Stimulated activated CD4-positive, alpha-beta T cell treated with anti-CD3 and anti-CD28 coated beads, Interleukin-1b, Interleukin-23, amount 100 ng/mL, for 1 hour (primary cell): Measurements from ENCODE around the gene UEVLD.

Experiments
- DNase-seq, 2 donors: peaks; one replicate each; pipeline ENCODE4 v3.0.0-alpha.2; 2020; ENCODE audit warnings: low read depth in 2 of 2

Gene UEVLD

GRCh38 chr11:18581825-18582224, 6.7 kb downstream of the UEVLD start:
- no peak for DNase-seq

GRCh38 chr11:18580113-18580766, 8.3 kb downstream of the UEVLD start:
- no peak for DNase-seq

- DNase-seq, result no peak
These were observed 9.4 kb downstream of the UEVLD start for GRCh38 chr11:18578975-18579598.

DNA sequence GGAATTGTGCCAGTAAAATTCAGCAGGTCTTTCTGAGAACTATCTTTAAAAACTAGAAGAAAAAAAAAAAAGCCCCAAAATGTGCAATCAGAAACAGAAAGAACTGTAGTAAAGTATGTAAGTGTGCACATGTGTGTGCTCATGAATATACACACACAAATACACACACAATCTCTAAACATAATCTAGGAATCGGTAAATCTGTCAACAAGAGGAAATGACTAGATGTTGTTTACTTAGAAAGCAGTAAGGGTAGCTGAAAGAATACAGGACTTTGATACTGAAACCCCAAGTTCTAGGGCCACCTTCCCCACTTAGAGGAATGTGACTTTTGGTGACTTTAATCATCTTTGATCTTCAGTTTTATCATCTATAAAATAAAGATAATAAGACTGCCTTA, 13.2 kb downstream of the UEVLD start:
- DNase-seq, result no peak

GRCh38 chr11:18567081-18567480, 21.5 kb downstream of the UEVLD start:
- no peak for DNase-seq

- no peak for DNase-seq
These were observed 22.1 kb downstream of the UEVLD start for GRCh38 chr11:18566406-18566805.

- no peak for DNase-seq
These were observed 24.4 kb downstream of the UEVLD start for GRCh38 chr11:18564149-18564548.

DNA sequence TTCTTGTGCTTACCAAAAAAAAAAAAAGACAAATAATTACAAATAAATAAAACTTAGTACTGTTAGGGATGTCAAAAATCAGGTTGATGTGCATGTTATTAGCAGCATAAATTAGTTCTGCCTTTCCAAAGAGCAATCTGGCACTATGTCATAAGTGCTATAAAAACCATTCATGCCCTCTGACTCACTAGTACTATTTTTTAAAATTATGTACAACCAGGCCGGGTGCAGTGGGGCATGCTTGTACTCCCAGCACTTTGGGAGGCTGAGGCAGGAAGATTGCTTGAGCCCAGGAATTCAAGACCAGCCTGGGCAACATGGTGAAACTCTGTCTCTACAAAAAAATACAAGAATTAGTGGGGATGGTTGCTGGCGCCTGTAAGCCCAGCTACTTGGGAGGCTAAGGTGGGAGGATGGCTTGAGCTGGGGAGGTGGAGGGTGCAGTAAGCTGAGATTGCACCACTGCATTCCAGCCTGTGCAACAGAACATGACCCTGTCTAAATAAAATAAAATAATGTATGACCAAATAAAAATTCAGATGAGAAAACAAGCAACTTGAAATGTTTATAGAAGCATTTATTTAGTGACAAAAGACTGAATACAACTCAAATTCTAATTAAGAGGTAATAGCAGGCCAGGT, 25.3 kb downstream of the UEVLD start:
- DNase-seq, result no peak

DNA sequence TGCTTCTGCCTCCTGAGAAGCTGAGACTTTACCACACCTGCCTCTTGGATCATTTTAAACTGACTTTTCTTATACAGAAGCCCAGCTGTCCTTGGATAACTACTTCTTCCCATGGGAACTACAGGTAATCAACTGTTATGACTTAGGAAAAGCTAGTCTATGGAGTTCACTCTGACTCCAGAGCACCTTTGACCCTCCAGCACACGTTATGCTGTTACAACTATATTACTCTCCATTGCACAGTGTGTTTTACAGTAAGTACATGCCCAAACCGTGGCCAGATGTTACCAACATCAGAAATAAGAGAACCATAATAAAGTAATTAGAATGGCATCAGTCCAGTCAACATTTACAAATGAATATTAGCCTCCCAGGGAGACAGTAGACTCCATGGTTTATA, 40.5 kb downstream of the UEVLD start:
- DNase-seq, result no peak

DNA sequence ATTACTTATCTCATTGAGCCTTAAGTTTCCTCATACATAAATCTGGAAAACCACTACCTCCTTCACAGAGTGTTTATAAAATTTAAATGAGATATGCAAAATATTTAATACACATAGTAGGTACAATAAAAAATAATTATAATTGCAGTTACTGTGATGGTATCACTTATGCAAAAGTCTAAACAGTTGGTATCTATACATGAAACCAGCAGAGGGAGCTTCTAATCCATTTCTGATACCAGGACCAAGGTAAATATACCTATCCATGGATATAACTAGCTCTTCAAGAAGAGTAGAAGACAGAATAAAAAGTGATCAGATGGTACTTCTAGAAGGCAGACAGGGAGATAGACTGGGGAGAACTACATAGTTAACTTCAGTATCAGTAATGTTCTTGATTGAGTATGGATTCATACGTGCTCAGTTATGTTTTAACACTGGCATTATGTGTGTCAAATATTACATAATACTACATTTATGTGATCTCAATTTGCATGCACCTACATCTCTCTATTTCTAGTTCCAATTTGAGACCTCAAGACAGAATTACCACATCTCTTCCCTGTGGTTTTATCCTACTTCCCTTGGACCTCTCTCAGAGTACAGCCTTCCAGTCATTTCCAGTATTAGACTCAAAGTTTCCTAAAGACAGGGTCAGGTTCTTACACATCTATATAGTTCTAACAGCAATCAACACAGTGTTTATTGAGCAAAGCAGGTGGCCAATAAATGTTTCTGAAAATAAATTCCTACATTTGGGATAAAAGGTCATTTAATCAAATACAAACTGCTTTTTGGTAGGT, 48.1 kb downstream of the UEVLD start:
- DNase-seq, result no peak

GRCh38 chr11:18536209-18536608, 52.3 kb downstream of the UEVLD start:
- no peak for DNase-seq

DNA sequence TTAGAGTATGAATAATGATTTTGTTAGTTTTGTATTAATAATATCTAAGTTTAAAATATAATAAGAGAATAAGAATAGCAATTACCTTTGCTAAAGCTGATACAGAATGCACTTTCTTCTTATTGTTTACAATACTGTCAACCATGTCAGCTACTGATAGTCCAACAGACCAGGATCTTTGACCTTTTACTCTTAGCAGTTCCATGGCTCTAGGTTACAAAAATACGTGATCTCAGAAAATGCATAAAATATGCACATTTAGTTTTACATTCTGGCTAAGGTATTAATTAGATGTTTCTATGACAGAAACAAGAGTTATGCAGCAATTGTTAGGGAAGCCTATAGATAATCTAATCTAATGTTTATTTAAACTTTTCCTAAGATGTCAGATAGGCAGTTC, 54.3 kb downstream of the UEVLD start:
- DNase-seq, result no peak

DNA sequence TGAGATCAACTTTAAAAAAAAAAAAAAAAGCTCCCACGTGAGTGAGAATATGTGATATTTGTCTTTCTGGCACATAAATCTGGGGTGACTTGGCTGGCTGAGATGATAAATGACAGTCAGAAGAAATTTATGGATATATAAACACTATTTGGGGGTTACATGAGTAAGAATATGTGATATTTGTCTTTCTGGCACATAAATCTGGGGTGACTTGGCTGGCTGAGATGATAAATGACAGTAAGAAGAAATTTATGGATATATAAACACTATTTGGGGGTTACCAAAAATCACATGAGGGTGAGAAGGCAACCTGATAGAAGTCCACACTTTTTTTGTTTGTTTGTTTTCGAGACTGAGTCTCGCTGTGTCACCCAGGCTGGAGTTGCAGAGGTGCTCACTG, 55.2 kb downstream of the UEVLD start:
- DNase-seq, result no peak

DNA sequence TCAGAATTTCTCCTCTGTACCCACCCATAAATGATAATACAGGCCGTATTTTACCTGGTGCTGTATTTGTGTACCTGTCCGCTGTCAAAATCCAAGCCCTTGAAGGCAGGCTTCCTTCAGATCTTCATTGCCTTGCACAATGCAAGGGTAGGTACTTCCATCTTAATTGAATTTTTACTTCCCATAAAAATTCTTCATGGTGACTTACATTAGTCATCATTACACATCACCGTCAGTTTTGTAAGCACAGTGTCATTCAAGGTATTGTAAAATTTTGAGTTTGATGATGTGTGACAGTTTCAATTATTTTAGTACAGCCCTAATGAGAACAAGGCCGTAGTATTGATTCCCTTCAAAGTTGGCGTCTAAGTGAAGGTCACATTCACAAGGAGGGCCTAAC, 61.0 kb downstream of the UEVLD start:
- DNase-seq, result no peak

GRCh38 chr11:18526521-18527296, 61.8 kb downstream of the UEVLD start, which contains the start of gene TSG101:
TSS of gene TSG101 (minus strand) at chr11:18526942. CDS start at chr11:18526816, 126 bp downstream.
- peak; percentile 79 to 86 for DNase-seq

DNA sequence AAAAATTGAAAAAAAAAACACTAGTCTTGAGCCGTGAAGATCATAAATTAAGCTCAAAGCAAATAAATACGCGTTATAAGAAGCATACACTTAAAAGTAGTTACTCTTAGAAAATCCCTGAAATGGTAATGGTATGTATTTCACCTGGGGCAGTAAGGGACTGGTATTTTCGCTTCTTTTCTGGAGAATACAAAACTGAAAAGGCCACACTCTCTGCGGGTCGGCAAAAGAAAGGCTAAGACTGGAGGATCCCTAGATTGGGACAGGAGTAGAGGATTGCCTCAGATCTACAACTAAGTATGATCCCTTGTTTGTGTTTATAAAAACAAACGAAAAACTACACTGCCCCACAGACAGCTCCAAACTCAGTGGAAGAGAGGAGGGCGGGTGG, 62.4 kb downstream of the UEVLD start:
- no peak for DNase-seq

- no peak for DNase-seq
These were observed 64.3 kb downstream of the UEVLD start for GRCh38 chr11:18524248-18524647.

- DNase-seq, result no peak
These were observed 65.5 kb downstream of the UEVLD start for GRCh38 chr11:18523084-18523483.

DNA sequence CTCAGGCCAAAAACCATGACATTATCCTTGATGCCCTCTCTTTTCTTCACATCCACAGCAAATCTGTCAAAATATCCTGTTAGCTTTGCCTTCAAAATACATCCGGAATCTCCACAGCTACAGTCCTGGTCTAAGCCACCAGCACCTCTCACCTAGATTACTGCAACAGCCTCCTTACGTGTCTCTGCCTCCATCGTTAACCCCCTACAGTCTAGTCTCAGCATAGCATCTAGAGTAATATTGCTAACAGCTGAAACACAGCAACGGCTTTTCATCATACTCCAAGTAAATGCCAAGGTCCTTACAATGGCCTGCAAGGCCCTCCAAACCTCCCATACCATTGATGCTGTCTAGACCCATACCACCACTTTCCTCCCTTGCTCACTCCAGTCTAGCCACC, 66.1 kb downstream of the UEVLD start:
- no peak for DNase-seq

GRCh38 chr11:18521122-18521521, 67.4 kb downstream of the UEVLD start:
- DNase-seq, result no peak

- no peak for DNase-seq
These were observed 86.2 kb downstream of the UEVLD start for GRCh38 chr11:18502352-18502751.

- DNase-seq, result no peak
These were observed 86.9 kb downstream of the UEVLD start for GRCh38 chr11:18501629-18502028.
